ENCODE results near the gene CDK17.

Gene CDK17

DNA sequence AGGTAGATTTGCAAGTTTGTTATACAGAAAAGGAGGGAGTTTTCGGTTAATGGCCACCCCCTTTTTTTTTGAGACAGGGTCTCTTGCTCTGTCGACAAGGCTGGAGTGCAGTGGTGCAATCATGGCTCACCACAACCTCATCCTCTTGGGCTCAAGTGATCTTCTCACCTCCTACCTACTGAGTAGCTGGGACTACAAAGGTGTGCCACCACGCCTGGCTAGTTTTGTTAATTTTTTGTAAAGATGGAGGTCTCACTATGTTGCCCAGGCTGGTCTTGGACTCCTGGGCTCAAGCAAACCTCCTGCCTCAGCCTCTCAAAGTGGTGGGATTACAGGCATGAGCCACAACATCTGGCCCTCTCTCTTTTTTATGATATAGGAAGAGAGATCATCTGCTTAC lies 94.6 kb downstream of the CDK17 start:
- H3K4me3 ChIP-seq, result no peak overlapping the region
- TF ChIP-seq, protein P1, sequence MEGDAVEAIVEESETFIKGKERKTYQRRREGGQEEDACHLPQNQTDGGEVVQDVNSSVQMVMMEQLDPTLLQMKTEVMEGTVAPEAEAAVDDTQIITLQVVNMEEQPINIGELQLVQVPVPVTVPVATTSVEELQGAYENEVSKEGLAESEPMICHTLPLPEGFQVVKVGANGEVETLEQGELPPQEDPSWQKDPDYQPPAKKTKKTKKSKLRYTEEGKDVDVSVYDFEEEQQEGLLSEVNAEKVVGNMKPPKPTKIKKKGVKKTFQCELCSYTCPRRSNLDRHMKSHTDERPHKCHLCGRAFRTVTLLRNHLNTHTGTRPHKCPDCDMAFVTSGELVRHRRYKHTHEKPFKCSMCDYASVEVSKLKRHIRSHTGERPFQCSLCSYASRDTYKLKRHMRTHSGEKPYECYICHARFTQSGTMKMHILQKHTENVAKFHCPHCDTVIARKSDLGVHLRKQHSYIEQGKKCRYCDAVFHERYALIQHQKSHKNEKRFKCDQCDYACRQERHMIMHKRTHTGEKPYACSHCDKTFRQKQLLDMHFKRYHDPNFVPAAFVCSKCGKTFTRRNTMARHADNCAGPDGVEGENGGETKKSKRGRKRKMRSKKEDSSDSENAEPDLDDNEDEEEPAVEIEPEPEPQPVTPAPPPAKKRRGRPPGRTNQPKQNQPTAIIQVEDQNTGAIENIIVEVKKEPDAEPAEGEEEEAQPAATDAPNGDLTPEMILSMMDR (IDR thresholded peaks at IDR 0.05), result no peak
- no peak for DNase-seq (ENCODE audit: low spot score)
- H3K27ac ChIP-seq, result no peak overlapping the region

DNA sequence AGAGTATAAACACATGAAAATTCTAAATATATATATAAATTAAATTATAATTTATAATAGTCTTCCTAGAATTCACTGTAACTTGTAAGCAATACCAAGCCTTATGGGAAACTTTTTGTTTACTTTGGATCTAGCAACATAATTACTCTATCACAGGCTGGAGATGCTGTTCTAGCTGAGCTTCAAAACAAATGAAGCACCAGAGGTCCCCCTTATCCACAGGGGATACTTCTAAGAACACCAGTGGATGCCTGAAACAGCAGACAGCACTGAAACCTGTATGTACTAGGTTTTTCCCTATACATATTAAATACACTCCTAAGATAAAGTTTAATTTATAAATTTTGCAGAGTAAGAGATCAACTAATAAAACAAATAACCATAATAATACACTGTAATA lies 96.6 kb downstream of the CDK17 start:
- no peak for DNase-seq (ENCODE audit: low spot score)
- TF ChIP-seq, protein P1 (IDR thresholded peaks at IDR 0.05), result no peak
- Histone ChIP-seq H3K27ac (no peak overlapping the region), H3K4me3 (no peak overlapping the region)

DNA sequence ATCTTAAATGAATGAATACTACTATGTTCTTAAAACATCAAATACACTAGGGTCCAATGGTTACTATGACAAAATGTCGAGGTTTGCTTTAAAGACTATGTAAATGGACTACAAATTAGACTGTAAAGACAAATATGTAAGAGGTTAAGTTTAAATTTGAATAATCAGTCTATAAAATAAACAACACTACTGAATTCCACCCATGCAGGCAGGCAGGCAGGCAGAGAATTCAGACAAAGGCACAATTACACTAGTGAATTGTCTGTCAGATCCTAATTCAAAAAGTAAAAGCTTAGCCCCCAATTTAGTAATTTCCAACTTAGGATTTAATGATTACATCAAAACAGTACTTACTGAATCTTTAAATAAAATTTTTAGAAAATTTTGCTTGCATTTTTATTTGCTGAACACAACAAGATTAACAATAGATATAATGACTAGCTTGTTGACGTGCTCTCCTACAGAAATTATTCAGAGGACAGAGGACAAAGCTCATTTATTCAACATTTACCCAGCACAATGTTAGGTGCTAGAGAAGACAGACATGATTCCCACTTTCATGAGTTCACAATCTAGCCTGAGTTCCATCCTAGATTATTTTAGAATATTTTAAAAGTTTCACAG lies 97.4 kb downstream of the CDK17 start:
- H3K27ac ChIP-seq, result no peak overlapping the region
- DNase-seq (ENCODE audit: low spot score), result no peak
- TF ChIP-seq, protein P1 (IDR thresholded peaks at IDR 0.05), result no peak

DNA sequence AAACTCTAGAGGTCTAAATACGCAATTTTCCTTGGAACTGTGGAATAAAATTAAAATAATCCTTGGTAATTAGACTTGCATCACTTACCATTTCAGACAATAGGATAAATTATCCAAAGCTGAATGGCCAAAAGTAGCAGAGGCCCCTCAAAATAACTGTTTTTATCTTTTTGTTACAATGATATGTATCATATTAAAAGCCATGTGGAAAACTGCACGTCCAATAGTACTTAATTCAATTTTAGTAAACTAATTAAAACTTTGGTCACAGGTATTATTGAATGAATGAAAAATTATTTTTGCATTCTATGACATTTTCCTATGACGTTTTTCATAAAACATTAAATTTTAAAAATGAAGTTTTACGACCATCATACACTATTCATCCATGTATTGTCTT lies 98.5 kb downstream of the CDK17 start:
- no peak for DNase-seq (ENCODE audit: low spot score)
- TF ChIP-seq, protein P1 (IDR thresholded peaks at IDR 0.05), result no peak
- no peak overlapping the region for H3K4me3 ChIP-seq
- no peak overlapping the region for H3K27ac ChIP-seq

More for the DNA sequence above, 97.4 kb downstream of the CDK17 start:
- no peak overlapping the region for H3K4me3 ChIP-seq

DNA sequence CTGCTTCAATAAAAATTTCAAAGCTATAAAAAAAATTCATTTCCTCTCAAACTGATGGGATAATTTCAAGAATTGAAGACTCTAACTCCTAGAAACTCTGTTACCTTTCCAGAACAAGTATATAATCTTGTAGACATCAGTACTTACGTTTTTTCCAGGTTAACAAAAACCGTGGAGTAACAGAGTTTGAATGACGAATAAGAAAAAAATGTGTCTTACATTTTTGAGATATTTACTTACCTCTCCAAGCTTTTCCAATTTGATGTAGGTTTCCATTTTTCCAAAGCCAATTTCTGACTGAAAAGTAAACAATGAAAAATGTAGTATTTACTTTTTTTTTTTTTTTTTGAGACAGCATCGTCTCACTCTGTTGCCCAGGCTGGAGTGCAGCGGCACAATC lies 100.2 kb downstream of the CDK17 start:
- no peak overlapping the region for H3K4me3 ChIP-seq
- DNase-seq (ENCODE audit: low spot score), result no peak
- TF ChIP-seq, protein P1 (IDR thresholded peaks at IDR 0.05), result no peak
- no peak overlapping the region for H3K27ac ChIP-seq

DNA sequence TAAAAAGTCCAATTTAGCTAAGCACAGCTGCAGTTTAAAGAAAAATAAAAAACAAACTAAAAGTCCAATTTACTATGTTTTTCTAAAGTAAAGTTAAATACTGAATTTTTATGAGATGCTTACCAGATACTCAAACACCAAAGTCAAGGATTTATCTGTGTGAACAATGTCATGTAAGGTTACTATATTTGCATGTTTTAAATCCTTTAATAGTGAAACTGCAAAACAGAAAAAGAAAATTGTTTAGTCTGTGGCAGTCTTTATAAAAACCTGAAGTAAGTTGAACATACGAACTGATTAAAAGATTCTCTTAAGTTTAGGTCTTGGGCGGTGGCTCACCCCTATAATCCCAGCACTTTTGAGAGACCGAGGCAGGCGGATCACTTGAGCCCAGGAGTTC lies 102.7 kb downstream of the CDK17 start:
- Histone ChIP-seq H3K27ac (no peak overlapping the region), H3K4me3 (no peak overlapping the region)
- DNase-seq (ENCODE audit: low spot score), result no peak
- TF ChIP-seq, protein P1 (IDR thresholded peaks at IDR 0.05), result no peak

DNA sequence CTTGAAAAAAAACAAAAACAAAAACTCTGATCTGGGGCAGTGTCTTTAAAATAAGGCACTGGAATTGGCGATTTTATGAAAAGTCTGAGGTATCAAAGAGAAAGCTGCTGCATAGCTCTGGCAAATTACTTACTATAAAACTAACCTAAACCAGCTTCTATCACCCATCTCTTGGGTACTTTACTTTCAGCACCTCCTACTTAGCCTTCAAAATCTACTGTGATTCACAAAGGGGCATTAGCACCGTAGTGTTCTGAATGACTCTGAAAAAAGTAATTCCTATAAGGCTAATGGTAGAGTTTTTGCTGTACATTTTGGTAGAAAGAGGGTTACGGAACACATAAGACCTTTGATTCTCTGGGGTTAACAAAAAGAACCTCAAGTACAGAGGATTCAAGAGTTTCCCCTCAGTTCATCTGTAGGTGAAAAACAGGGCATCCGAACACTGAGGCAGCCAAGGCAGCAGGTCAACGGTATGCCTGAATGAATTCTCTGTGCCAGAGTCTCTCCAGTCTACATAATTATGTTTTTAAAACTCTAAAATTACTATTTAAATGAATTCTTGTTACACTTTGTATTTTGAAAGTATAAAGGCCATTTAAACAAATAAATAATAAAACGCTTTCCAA lies 104.6 kb downstream of the CDK17 start:
- Histone ChIP-seq H3K27ac (no peak overlapping the region), H3K4me3 (no peak overlapping the region)
- no peak for DNase-seq (ENCODE audit: low spot score)
- TF ChIP-seq, protein P1 (IDR thresholded peaks at IDR 0.05), result no peak

All from coronary artery (tissue), 2 donors.